Muscle of back (tissue), 11 donors: ENCODE data around the gene PCDHGC5. TPM values are rescaled to one million over a fixed set of nuclear protein-coding genes. Genes with fewer than 3 reads are reported as not detected.

Experiments used
- DNase-seq, 3 donors: peaks; one replicate each; pipeline versions ENCODE4 v3.0.0 to v3.0.0-alpha.2; 2013
- polyA plus RNA-seq, 10 donors: library from polyadenylated mRNA; unstranded; fragments of 120-200 nt; gene quantifications; one replicate each; pipeline ENCODE4 v1.2.1, GENCODE V29; 2013; ENCODE audit not compliant: insufficient read length in 10 of 10

The PCDHGC5 gene
- polyA plus RNA-seq, 10 donors: 0.25 to 1.4 (median 0.44) TPM

DNA sequence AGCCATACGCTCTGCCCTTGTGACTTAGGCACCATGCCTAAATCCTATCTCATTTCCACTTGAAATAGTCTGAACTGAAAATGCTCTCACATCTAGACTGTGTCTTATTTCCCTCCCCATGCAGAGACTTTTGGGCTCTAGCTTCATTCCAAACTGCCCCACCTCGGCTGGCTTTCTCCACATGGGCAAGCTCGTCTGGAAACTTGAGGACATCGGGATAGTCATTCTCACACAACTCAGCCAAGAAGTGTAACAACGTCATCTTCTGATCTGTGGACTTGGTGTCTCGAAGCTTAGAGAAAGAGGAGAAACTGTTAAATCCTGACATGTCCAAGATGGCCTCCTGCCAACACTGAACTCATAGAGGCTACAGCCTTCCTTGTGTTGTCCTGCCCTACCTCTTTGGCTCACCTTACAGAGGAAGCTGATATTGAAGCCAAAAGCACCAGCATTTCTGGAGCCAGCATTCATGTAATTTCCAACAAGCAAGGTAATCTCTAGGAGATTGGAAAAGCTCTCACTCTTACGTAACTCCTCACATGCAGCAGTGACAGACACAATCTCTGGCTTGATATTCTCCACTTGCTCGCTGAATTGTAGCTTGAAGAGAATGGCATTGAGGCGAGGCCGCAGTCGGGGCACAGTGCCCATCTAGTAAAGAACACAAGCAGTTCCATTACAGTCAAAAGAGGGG lies 39.6 kb downstream of the PCDHGC5 start:
- peak; percentile 65 to 94 (median 88) for DNase-seq

- DNase-seq: peak in 1 of 3 donors; percentile 51
Measured at GRCh38 chr5:141529002-141529401, 40.1 kb downstream of the PCDHGC5 start.

DNA sequence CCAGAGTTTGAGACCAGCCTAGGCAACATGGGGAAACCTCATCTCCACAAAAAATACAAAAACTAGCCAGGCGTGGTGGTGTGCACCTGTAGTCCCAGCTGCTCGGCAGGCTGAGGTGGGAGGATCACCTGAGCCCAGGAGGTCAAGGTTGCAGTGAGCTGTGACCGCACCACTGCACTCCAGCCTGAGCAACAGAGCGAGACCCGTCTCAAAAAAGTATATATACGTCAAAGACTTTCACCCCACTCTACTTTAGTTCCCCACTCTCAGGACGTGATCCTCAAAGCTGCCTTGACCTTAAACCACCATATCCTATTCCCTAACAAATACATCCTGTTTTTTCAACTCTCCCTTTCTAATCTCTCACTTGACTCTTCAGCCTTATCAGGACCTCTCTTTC lies 41.0 kb downstream of the PCDHGC5 start:
- no peak for DNase-seq

GRCh38 chr5:141532726-141533125 lies 43.8 kb downstream of the PCDHGC5 start:
- no peak for DNase-seq

- no peak for DNase-seq
Measured at GRCh38 chr5:141533897-141534296, 45.0 kb downstream of the PCDHGC5 start.

- DNase-seq: no peak
Measured at GRCh38 chr5:141534492-141535213, 45.8 kb downstream of the PCDHGC5 start.

Other genes with a start within 250 kb of the PCDHGC5 start
- gene PCDHB15, start 243.7 kb upstream of the PCDHGC5 start, polyA plus RNA-seq: 1 to 10 TPM; 5.9 to 9.7 (median 7.8) TPM
- under 1 TPM in 1 of 10 donors, not detected in 9; 0.17 TPM for gene SLC25A2, start 185.0 kb upstream of the PCDHGC5 start, polyA plus RNA-seq
- gene TAF7, start 168.3 kb upstream of the PCDHGC5 start, polyA plus RNA-seq: 10 to 100 TPM; 74.5 to 97.2 (median 82.8) TPM
- under 1 TPM; 0.38 to 0.64 (median 0.54) TPM for gene PCDHGA1, start 158.6 kb upstream of the PCDHGC5 start, polyA plus RNA-seq
- 1 to 10 TPM; 1.7 to 3.1 (median 2.4) TPM for gene PCDHGA2, start 150.3 kb upstream of the PCDHGC5 start, polyA plus RNA-seq
- gene PCDHGA3, start 145.3 kb upstream of the PCDHGC5 start, polyA plus RNA-seq: 1 to 10 TPM; 1.2 to 1.7 (median 1.4) TPM
- gene PCDHGB1, start 139.0 kb upstream of the PCDHGC5 start, polyA plus RNA-seq: under 1 TPM; 0.36 to 0.88 (median 0.60) TPM
- gene PCDHGA4, start 134.1 kb upstream of the PCDHGC5 start, polyA plus RNA-seq: 1 to 10 TPM; 1.1 to 1.8 (median 1.3) TPM
- 1 to 10 TPM; 1.9 to 2.6 (median 2.2) TPM for gene PCDHGB2, start 129.1 kb upstream of the PCDHGC5 start, polyA plus RNA-seq
- 1 to 10 TPM; 1.9 to 3.3 (median 2.6) TPM for gene PCDHGA5, start 124.9 kb upstream of the PCDHGC5 start, polyA plus RNA-seq
- gene PCDHGB3, start 118.8 kb upstream of the PCDHGC5 start, polyA plus RNA-seq: 1 to 10 TPM in 9 of 10 donors, under 1 TPM in 1; 0.99 to 1.7 (median 1.4) TPM
- gene PCDHGA6, start 115.2 kb upstream of the PCDHGC5 start, polyA plus RNA-seq: 1 to 10 TPM; 2.4 to 5.4 (median 3.4) TPM
- 1 to 10 TPM; 1.2 to 2.0 (median 1.4) TPM for gene PCDHGA7, start 106.3 kb upstream of the PCDHGC5 start, polyA plus RNA-seq
- 1 to 10 TPM; 1.7 to 3.9 (median 2.5) TPM for gene PCDHGB4, start 101.4 kb upstream of the PCDHGC5 start, polyA plus RNA-seq
- gene PCDHGA8, start 96.4 kb upstream of the PCDHGC5 start, polyA plus RNA-seq: under 1 TPM; 0.43 to 0.83 (median 0.57) TPM
- 1 to 10 TPM; 2.5 to 7.0 (median 4.1) TPM for gene PCDHGB5, start 91.1 kb upstream of the PCDHGC5 start, polyA plus RNA-seq
- gene PCDHGA9, start 86.3 kb upstream of the PCDHGC5 start, polyA plus RNA-seq: 1 to 10 TPM; 3.4 to 5.3 (median 3.8) TPM
- gene PCDHGB6, start 81.1 kb upstream of the PCDHGC5 start, polyA plus RNA-seq: 1 to 10 TPM; 2.7 to 6.8 (median 4.3) TPM
- gene PCDHGA10, start 76.1 kb upstream of the PCDHGC5 start, polyA plus RNA-seq: 1 to 10 TPM; 1.2 to 2.8 (median 1.8) TPM
- 10 to 100 TPM in 1 of 10 donors, 1 to 10 TPM in 9; 7.4 to 11.7 (median 8.2) TPM for gene PCDHGB7, start 71.4 kb upstream of the PCDHGC5 start, polyA plus RNA-seq
- gene PCDHGA11, start 68.0 kb upstream of the PCDHGC5 start, polyA plus RNA-seq: 1 to 10 TPM; 2.9 to 4.8 (median 3.3) TPM
- gene PCDHGA12, start 58.6 kb upstream of the PCDHGC5 start, polyA plus RNA-seq: 1 to 10 TPM; 1.2 to 3.1 (median 2.3) TPM
- 100 to 1,000 TPM in 8 of 10 donors, 10 to 100 TPM in 2; 95.8 to 177 (median 115) TPM for gene PCDHGC3, start 13.1 kb upstream of the PCDHGC5 start, polyA plus RNA-seq
- 1 to 10 TPM in 9 of 10 donors, under 1 TPM in 1; 0.93 to 2.2 (median 1.6) TPM for gene PCDHGC4, start 4.1 kb upstream of the PCDHGC5 start, polyA plus RNA-seq
- 10 to 100 TPM; 24.3 to 34.3 (median 27.6) TPM for gene DIAPH1, start 129.9 kb downstream of the PCDHGC5 start, polyA plus RNA-seq
- 10 to 100 TPM; 42.3 to 60.5 (median 55.2) TPM for gene HDAC3, start 147.8 kb downstream of the PCDHGC5 start, polyA plus RNA-seq
- gene RELL2, start 147.9 kb downstream of the PCDHGC5 start, polyA plus RNA-seq: under 1 TPM; 0.19 to 0.90 (median 0.23) TPM
- gene FCHSD1, start 162.3 kb downstream of the PCDHGC5 start, polyA plus RNA-seq: 10 to 100 TPM in 2 of 10 donors, 1 to 10 TPM in 8; 3.6 to 11.5 (median 8.0) TPM
- gene ARAP3, start 193.1 kb downstream of the PCDHGC5 start, polyA plus RNA-seq: 10 to 100 TPM; 10.0 to 18.3 (median 14.4) TPM